ENCODE measurements around the gene ATOSB. TPM values are rescaled to one million over a fixed set of nuclear protein-coding genes. Genes with fewer than 3 reads are reported as not detected.

ATOSB gene
- polyA plus RNA-seq, 3 donors from 2014 or later, result 3.3 to 15.6 (median 5.3) TPM

DNA sequence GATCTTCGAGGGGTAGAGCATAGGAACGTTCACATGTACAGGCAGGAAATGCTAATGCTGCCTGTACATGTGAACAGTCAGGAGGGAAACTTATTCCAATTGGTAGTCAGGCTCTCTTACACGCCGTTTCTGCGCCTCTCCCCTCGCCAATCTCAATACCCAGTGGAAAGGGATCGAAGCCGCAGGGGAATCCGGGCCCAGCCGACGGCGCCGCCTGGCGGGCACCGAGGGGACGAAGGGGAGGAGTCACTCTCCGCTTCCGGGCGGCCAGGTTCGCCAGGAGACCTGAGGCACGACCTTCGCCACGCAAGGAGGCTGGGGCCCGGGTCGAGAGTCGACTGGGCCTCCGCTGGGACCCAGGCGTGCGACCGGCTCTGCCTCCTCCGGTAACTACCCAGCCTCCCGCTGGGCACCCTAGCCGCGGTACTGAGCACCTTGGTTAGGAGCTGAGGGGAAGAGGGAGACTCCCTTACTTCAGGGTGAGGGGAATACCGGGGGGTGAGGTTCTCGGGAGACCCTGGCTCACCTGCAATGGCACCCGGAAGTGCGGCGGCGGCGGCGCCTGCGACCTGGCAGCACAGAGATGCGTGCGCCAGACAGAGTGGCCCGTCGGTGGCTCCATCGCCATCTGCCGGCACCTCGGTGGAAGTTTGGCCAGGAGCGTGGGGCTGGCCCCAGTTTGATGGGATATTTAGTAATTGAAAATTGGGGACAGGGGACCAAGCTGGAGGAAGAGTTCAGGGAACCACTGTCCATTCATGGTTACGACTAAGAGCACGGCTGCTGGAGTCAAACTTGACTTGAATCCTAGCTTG, 19.4 kb downstream of the ATOSB start, which contains the start of gene PIGO:
Gene PIGO, minus strand, starts transcription at position 557 of the 815 bp plus-strand sequence. CDS start 1,026 bp downstream, outside the sequence.
- peak; percentile 84 to 88 (median 88) for DNase-seq
- H3K36me3 Mint-ChIP-seq, result peaks cover 6 to 26% (median 9%) of the 10 kb centered on the region in 3 donors
- peaks cover 0 to 5% (median 3%) of the 10 kb centered on the region in 3 donors for H3K27me3 Mint-ChIP-seq (ENCODE audit: low read depth in 3 of 3)
- H3K27ac Mint-ChIP-seq, result peak within 1 kb of the TSS; percentile 79 to 93 (median 91)
- H3K4me1 Mint-ChIP-seq, result peaks cover 32 to 40% of the 10 kb centered on the region in 2 donors
- no peaks in the 10 kb centered on the region for H3K9me3 Mint-ChIP-seq
- H3K4me3 Mint-ChIP-seq, result peak within 1 kb of the TSS; percentile 80 to 86 (median 85)

DNA sequence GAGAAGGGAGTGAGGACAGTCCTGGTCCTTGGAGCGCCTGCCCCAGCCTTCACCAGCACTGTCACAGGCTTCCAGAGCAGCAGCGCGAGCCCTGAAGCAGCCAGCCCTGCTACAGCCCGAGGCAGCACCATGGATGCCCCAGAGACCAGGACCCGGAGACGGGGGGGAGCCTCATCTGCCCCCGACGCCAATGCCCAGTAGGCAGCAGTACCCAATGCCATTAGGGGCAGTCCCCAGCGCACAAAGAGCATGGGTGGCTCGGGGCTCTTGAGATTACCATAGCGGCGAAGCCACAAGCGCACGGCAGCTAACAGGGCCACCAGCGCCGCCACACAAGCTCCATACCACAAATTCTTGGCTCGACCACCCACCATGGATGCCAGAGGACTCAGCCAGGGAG, 24.1 kb downstream of the ATOSB start:
- Mint-ChIP-seq H3K27me3 (ENCODE audit: low read depth in 3 of 3) (peaks cover 0 to 5% (median 2%) of the 10 kb centered on the region in 3 donors), H3K9me3 (no peaks in the 10 kb centered on the region), H3K27ac (no peak overlapping the region), H3K36me3 (peaks cover 14 to 39% (median 15%) of the 10 kb centered on the region in 3 donors), H3K4me1 (peaks cover 19% of the 10 kb centered on the region in 2 donors), H3K4me3 (no peak overlapping the region)
- no peak for DNase-seq

GRCh38 chr9:35089434-35089833, 26.2 kb downstream of the ATOSB start:
- no peak overlapping the region for H3K27ac Mint-ChIP-seq
- no peaks in the 10 kb centered on the region for H3K9me3 Mint-ChIP-seq

DNA sequence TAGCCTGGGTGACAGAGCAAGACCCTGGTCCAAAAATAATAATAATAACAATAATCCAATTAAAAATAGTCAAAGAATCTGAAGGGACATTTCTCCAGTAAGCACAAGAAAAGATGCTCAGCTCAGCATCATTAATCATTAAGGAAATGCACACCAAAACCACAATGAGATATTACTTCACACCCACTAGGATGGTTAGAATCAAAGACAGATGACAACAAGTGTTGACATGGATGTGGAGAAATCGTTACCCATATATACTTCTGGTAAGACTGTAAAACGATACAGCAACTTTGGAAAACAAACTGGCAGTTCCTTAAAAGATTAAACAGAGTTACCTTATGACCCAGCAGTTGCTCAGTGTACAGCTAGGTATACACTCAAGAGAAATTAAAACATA, 30.6 kb downstream of the ATOSB start:
- Mint-ChIP-seq H3K9me3 (no peaks in the 10 kb centered on the region), H3K27me3 (ENCODE audit: low read depth in 3 of 3) (peaks cover 0 to 2% (median 0%) of the 10 kb centered on the region in 3 donors), H3K27ac (peak overlapping the region in 1 of 6 donors; percentile 10), H3K4me3 (no peak overlapping the region), H3K36me3 (peaks cover 6 to 26% (median 11%) of the 10 kb centered on the region in 3 donors), H3K4me1 (peaks cover 11 to 13% of the 10 kb centered on the region in 2 donors)
- no peak for DNase-seq

More at GRCh38 chr9:35089434-35089833, 26.2 kb downstream of the ATOSB start:
- peaks cover 0 to 2% (median 2%) of the 10 kb centered on the region in 3 donors for H3K27me3 Mint-ChIP-seq (ENCODE audit: low read depth in 3 of 3)
- no peak overlapping the region for H3K4me3 Mint-ChIP-seq
- no peak for DNase-seq
- H3K36me3 Mint-ChIP-seq, result peaks cover 15 to 43% (median 18%) of the 10 kb centered on the region in 3 donors
- H3K4me1 Mint-ChIP-seq, result peaks cover 9 to 14% of the 10 kb centered on the region in 2 donors

DNA sequence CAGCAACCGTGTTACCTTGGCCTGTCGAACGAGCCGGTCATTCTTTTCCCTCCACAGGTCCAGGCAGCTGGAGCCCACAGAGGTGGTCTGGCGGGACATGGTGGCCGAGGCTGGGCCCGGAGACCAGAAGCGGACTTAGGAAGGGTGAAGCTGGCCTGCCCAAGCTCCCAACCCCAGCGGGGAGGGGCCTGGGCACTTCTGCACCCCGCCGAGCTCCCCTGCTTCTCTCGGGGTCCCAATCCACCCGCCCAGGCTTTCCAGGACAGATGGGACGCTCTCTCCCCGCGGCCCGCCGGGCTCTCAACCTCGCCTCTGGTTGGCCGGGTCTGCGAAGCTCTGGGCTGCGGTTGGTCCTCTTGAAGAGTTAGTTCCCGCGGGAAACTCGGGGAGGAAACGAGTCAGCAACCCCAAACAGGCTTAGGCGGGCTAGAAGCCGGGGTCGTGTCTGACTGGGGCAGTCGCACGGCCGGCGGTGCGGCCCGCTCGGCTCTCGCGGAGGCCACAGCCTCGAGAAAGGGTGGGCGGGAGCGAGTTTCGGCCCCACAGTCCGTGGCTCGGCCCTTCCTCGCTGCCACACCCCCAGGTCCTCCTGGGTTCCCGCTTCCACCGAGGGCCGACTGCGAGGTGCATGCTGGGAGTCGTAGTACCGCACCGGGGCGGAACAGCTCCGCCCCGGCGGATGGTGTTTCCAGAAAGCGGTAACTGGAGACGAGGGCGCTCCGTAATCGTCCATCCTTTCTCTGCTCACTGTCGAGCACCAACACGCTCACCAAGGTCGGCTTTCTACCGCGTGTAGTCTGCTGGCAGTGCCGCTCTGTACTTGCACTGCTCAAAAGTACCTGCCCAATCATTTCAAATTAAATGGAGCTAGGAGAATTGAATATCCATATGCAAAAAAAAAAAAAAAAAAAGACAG, 36.0 kb downstream of the ATOSB start, which contains the start of gene FANCG:
Gene FANCG, minus strand, starts transcription at position 517 of the 916 bp plus-strand sequence. Its CDS starts 418 bp downstream, at position 99.
- Mint-ChIP-seq H3K27ac (peak within 1 kb of the TSS; percentile 83 to 92 (median 87)), H3K36me3 (peaks cover 0 to 6% (median 4%) of the 10 kb centered on the region in 3 donors), H3K4me1 (peaks cover 23 to 25% of the 10 kb centered on the region in 2 donors), H3K9me3 (no peaks in the 10 kb centered on the region), H3K27me3 (ENCODE audit: low read depth in 3 of 3) (peaks cover 0 to 3% (median 2%) of the 10 kb centered on the region in 3 donors), H3K4me3 (peak within 1 kb of the TSS; percentile 91 to 98 (median 93))
- DNase-seq, result peak; percentile 71 to 73 (median 73)

GRCh38 chr9:35079041-35079425, 36.6 kb downstream of the ATOSB start:
- Mint-ChIP-seq H3K27me3 (ENCODE audit: low read depth in 3 of 3) (peaks cover 0 to 3% (median 2%) of the 10 kb centered on the region in 3 donors), H3K36me3 (peaks cover 0 to 6% (median 4%) of the 10 kb centered on the region in 3 donors), H3K27ac (peak overlapping the region in 5 of 6 donors; percentile 29 to 88 (median 57)), H3K4me1 (peaks cover 23 to 25% of the 10 kb centered on the region in 2 donors), H3K9me3 (no peaks in the 10 kb centered on the region), H3K4me3 (peak overlapping the region; percentile 91 to 98 (median 93))
- DNase-seq, result no peak

- DNase-seq, result no peak
- H3K27me3 Mint-ChIP-seq (ENCODE audit: low read depth in 3 of 3), result peaks cover 0 to 3% (median 2%) of the 10 kb centered on the region in 3 donors
- H3K27ac Mint-ChIP-seq, result peak overlapping the region in 2 of 6 donors; percentile 74 to 82
- no peaks in the 10 kb centered on the region for H3K9me3 Mint-ChIP-seq
- H3K4me3 Mint-ChIP-seq, result peak overlapping the region in 4 of 5 donors; percentile 91 to 98 (median 92)
- H3K36me3 Mint-ChIP-seq, result peaks cover 0 to 6% (median 4%) of the 10 kb centered on the region in 3 donors
- H3K4me1 Mint-ChIP-seq, result peaks cover 23 to 30% of the 10 kb centered on the region in 2 donors
Observed at GRCh38 chr9:35078066-35078465, 37.6 kb downstream of the ATOSB start.

GRCh38 chr9:35076848-35077247, 38.8 kb downstream of the ATOSB start:
- Mint-ChIP-seq H3K4me3 (peak overlapping the region in 1 of 5 donors; percentile 19), H3K27ac (no peak overlapping the region), H3K9me3 (no peaks in the 10 kb centered on the region), H3K27me3 (ENCODE audit: low read depth in 3 of 3) (peaks cover 6 to 8% (median 7%) of the 10 kb centered on the region in 3 donors), H3K4me1 (peaks cover 29 to 37% of the 10 kb centered on the region in 2 donors), H3K36me3 (peaks cover 0 to 6% (median 4%) of the 10 kb centered on the region in 3 donors)
- no peak for DNase-seq

- Mint-ChIP-seq H3K4me3 (no peak overlapping the region), H3K27me3 (ENCODE audit: low read depth in 3 of 3) (peaks cover 7 to 14% (median 13%) of the 10 kb centered on the region in 3 donors), H3K9me3 (no peaks in the 10 kb centered on the region), H3K4me1 (peaks cover 40 to 50% of the 10 kb centered on the region in 2 donors), H3K36me3 (peaks cover 0 to 6% (median 4%) of the 10 kb centered on the region in 3 donors), H3K27ac (no peak overlapping the region)
- DNase-seq, result no peak
Observed at GRCh38 chr9:35075358-35075757, 40.3 kb downstream of the ATOSB start.

DNA sequence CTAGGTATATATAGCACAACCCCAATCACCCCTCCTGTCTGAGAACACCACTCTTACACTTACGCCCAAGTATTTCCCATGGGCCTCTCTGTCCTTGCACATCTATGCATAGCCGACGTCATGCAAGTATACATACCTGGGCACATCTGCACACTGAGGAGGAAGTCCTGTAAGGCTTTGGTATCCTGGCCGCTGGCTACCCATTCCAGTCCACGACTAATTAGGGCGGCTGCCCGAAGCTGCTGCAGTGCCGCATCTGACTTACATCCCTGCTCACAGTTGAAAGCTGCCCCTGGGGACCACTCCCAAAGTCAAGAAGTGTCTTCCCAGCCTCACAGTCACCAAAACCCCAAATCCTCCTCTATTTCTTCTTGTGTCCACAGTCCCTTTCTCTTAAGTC, 40.9 kb downstream of the ATOSB start:
- Mint-ChIP-seq H3K4me3 (no peak overlapping the region), H3K27ac (peak overlapping the region in 1 of 6 donors; percentile 49), H3K36me3 (peaks cover 0 to 6% (median 4%) of the 10 kb centered on the region in 3 donors), H3K9me3 (no peaks in the 10 kb centered on the region), H3K27me3 (ENCODE audit: low read depth in 3 of 3) (peaks cover 7 to 14% (median 10%) of the 10 kb centered on the region in 3 donors), H3K4me1 (peaks cover 40 to 50% of the 10 kb centered on the region in 2 donors)
- DNase-seq, result no peak

DNA sequence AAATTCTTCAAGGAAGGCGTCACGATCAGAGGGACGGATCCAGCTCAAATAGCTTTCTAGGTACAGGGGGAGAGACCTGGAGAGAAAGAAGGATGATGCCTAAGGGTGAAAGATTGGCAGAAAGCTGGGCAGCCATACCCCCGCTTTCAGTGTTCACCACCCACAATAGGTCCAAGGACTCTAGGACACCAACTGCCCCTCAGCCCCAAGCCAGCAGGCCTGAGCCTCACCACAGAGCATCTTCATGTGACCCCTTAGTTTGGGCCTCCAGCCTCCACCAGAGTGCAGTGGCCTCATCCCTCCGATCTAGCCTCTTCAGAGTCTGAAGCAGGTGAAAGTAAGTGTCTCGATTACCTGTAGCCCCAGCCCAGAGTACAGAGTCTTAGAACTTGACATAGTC, 41.5 kb downstream of the ATOSB start:
- Mint-ChIP-seq H3K9me3 (no peaks in the 10 kb centered on the region), H3K36me3 (peaks cover 0 to 6% (median 4%) of the 10 kb centered on the region in 3 donors), H3K27ac (peak overlapping the region in 3 of 6 donors; percentile 24 to 97 (median 96)), H3K4me1 (peaks cover 44 to 55% of the 10 kb centered on the region in 2 donors), H3K27me3 (ENCODE audit: low read depth in 3 of 3) (peaks cover 7 to 14% (median 10%) of the 10 kb centered on the region in 3 donors), H3K4me3 (no peak overlapping the region)
- DNase-seq, result no peak

DNA sequence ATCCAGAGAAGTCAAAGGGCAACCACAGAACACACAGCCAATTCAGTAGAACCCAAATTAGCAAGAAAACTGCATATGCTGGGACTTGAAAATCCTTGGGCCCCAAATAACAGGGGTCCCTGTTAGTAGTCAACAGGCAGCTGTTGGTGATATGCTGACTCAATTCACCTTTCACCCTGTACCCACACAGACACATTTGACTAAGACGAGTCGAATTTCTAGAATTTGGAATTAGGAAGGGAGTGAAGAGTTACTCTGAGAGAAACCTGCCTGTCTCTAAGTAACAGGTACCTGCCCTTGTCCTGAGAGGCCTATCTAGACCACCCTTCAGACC, 42.4 kb downstream of the ATOSB start:
- peaks cover 7 to 13% (median 10%) of the 10 kb centered on the region in 3 donors for H3K27me3 Mint-ChIP-seq (ENCODE audit: low read depth in 3 of 3)
- peak overlapping the region; percentile 86 to 99 (median 96) for H3K27ac Mint-ChIP-seq
- DNase-seq, result no peak
- peaks cover 0 to 6% (median 4%) of the 10 kb centered on the region in 3 donors for H3K36me3 Mint-ChIP-seq
- peak overlapping the region; percentile 78 to 93 (median 84) for H3K4me3 Mint-ChIP-seq
- H3K4me1 Mint-ChIP-seq, result peaks cover 44 to 55% of the 10 kb centered on the region in 2 donors
- H3K9me3 Mint-ChIP-seq, result no peaks in the 10 kb centered on the region
